Uterus (tissue), 4 donors: ENCODE data around the gene EFCAB14. TPM values are rescaled to one million over a fixed set of nuclear protein-coding genes. Genes with fewer than 3 reads are reported as not detected.
"Not testable (repeated sequence)": the region's sequence is repeated elsewhere in the genome, so short reads cannot be mapped to it uniquely, and the experiment has no call there.

Source experiments
- DNase-seq, 2 donors: peaks; one replicate each; pipeline ENCODE4 v3.0.0-alpha.2; 2019 to 2020
- H3K27ac ChIP-seq, 2 donors: fragments of 200-600 bp; sonication (generic); 1 replicate in 1 of 2; 2 replicates in 1 of 2; pipeline ENCODE4 v1.5.1; 2016 to 2018
- H3K27me3 ChIP-seq, 2 donors: fragments of 200-600 bp; sonication (generic); one replicate each; pipeline ENCODE4 v1.5.1; 2018 to 2019; ENCODE audit warnings: control low read depth in 1 of 2
- H3K36me3 ChIP-seq, 2 donors: fragments of 200-600 bp; sonication (generic); one replicate each; pipeline ENCODE4 v1.5.1; 2019; ENCODE audit warnings: control low read depth in 1 of 2
- H3K4me1 ChIP-seq, 2 donors: fragments of 200-600 bp; sonication (generic); one replicate each; pipeline ENCODE4 v1.5.1; 2018 to 2019; ENCODE audit warnings: control low read depth in 1 of 2
- H3K4me3 ChIP-seq, 2 donors: fragments of 200-600 bp; sonication (generic); 1 replicate in 1 of 2; 2 replicates in 1 of 2; pipeline ENCODE4 v1.5.1; 2018 to 2019; ENCODE audit warnings: mild to moderate bottlenecking in 1 of 2
- H3K9me3 ChIP-seq, 2 donors: fragments of 200-600 bp; sonication (generic); one replicate each; pipeline ENCODE4 v1.5.1; 2019; ENCODE audit warnings: control low read depth in 1 of 2
- CTCF ChIP-seq, 4 experiments: fragments of 200-600 bp in 2 of 4; fragments of 450-650 bp in 2 of 4; sonication (generic) in 2 of 4; IDR thresholded peaks; one replicate each; pipeline ENCODE4 v1.5.1; 2016 to 2019; ENCODE audit warnings: antibody characterized with exemption in 4 of 4, mild to moderate bottlenecking in 2 of 4, moderate library complexity in 1 of 4
- POLR2A ChIP-seq, 2 donors: fragments of 450-650 bp; IDR thresholded peaks; one replicate each; pipeline ENCODE4 v1.6.1; 2016; ENCODE audit warnings: antibody characterized with exemption in 2 of 2, mild to moderate bottlenecking in 1 of 2, moderate library complexity in 1 of 2
- intact Hi-C: fragments of 100-400 bp; cut with DNase I; formaldehyde crosslinking; loops from one replicate; pipeline ENCODE4 v1.15.1; 2023; ENCODE audit warnings: low total_unique reads
- total RNA-seq, 4 donors: library from RNA; depleted of rRNA in 3 of 4; stranded (reverse); fragments of >200 nt in 3 of 4; gene quantifications; one replicate each; pipeline versions ENCODE4 v1.1.0 to v1.2.4, GENCODE V29; 2014 to 2023
- donor health status: DM: yes; HTN: yes; CAD: no.

Gene EFCAB14
- total RNA-seq, 4 donors from 2014 or later, result 63.5 to 188 (median 96.0) TPM

DNA sequence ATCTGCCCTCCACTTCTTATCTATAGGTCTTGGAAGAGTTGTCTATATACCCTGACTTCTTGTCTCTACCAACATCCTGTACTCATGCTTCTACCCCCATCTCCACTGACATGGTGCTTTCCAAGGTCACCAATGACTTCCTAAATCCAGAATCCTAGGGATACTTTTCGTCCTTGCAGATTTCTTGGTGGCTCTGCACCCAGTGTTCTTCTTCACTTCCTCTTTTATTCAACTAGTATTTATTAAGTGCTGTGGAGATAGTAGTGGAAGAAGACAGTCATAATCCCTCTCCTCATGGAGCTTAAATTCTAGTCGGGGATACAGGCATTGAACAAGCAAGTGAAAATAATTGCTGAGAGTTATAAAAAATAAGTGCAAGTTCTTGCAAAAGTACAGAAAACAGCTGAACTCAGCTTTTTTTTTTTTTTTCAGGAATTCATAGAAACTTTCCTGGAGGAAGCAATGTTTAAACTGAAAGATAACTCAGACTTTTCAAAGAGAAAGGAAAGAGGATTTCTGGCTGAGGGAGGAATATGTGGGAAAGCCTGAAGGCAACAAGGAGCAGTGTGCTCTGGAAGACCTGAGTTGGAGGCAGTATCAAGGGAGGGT lies 41.7 kb upstream of the EFCAB14 start:
- TF ChIP-seq POLR2A (IDR thresholded peaks at IDR 0.05), result no peak
- no peak for TF ChIP-seq CTCF (IDR thresholded peaks at IDR 0.05)
- Histone ChIP-seq H3K9me3 (no peaks in the 10 kb centered on the region), H3K4me3 (no peak overlapping the region), H3K36me3 (no peaks in the 10 kb centered on the region), H3K27me3 (no peaks in the 10 kb centered on the region), H3K27ac (no peak overlapping the region), H3K4me1 (no peaks in the 10 kb centered on the region)
- intact Hi-C loops, result no loop called here
- no peak for DNase-seq

- H3K4me1 ChIP-seq, result no peaks in the 10 kb centered on the region
- intact Hi-C loops, result no loop called here
- TF ChIP-seq POLR2A (IDR thresholded peaks at IDR 0.05) (no peak), CTCF (IDR thresholded peaks at IDR 0.05) (no peak)
- no peak overlapping the region for H3K4me3 ChIP-seq
- no peak overlapping the region for H3K27ac ChIP-seq
- no peaks in the 10 kb centered on the region for H3K27me3 ChIP-seq
- H3K36me3 ChIP-seq, result no peaks in the 10 kb centered on the region
- no peaks in the 10 kb centered on the region for H3K9me3 ChIP-seq
- DNase-seq, result no peak
Measured at GRCh38 chr1:46757956-46758528, 39.1 kb upstream of the EFCAB14 start.

DNA sequence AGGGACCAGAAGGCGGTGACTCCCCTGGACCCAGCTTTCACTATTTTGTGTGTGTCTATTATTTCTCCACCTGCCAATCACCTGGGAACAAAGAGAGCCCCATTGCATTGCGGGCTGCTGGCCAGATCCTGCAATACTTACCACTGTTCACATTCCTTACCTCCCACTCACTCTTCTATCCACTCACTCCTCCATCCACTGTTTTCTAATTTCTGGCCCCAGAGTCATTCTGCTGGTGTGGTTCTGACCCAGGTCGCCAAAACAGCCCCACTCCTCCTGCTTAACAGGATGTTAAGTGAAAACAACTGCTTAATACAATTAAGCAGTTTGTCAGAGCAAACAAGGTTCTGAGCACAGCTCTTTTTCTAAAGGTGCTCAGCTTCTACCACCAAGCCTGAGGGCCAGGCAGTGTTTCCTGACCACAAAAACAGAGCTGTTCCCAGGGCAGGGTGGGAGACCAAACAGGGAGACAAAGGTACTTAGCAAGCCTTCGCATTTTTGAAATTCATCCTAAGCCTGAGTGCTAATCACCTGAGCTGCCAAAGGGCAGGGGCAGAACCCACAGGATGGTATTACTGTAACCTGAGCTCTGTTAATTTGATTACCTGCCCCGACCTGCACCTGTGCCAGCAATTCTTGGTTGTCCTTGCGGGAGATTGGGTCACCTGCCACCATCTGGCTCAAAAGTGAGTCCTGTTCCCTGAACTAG lies 38.5 kb upstream of the EFCAB14 start:
- DNase-seq, result no peak
- Histone ChIP-seq H3K27me3 (no peaks in the 10 kb centered on the region), H3K4me3 (no peak overlapping the region), H3K4me1 (no peaks in the 10 kb centered on the region), H3K36me3 (no peaks in the 10 kb centered on the region), H3K27ac (peak overlapping the region in 1 of 2 donors; percentile 12), H3K9me3 (no peaks in the 10 kb centered on the region)
- intact Hi-C loops, result no loop called here
- no peak for TF ChIP-seq POLR2A (IDR thresholded peaks at IDR 0.05)
- TF ChIP-seq CTCF (IDR thresholded peaks at IDR 0.05), result no peak

GRCh38 chr1:46755121-46755520 lies 36.2 kb upstream of the EFCAB14 start:
- no peaks in the 10 kb centered on the region for H3K36me3 ChIP-seq
- H3K4me3 ChIP-seq, result no peak overlapping the region
- no peaks in the 10 kb centered on the region for H3K27me3 ChIP-seq
- intact Hi-C loops, result no loop called here
- H3K9me3 ChIP-seq, result no peaks in the 10 kb centered on the region
- no peak overlapping the region for H3K27ac ChIP-seq
- TF ChIP-seq POLR2A (IDR thresholded peaks at IDR 0.05), result no peak
- no peak for TF ChIP-seq CTCF (IDR thresholded peaks at IDR 0.05)
- no peaks in the 10 kb centered on the region for H3K4me1 ChIP-seq
- no peak for DNase-seq

- H3K27ac ChIP-seq, H3K4me1 ChIP-seq, DNase-seq, H3K27me3 ChIP-seq, intact Hi-C loops, H3K36me3 ChIP-seq, H3K4me3 ChIP-seq, H3K9me3 ChIP-seq: not testable (repeated sequence)
Measured at GRCh38 chr1:46754707-46755106, 35.8 kb upstream of the EFCAB14 start.
